Measurements from ENCODE around the gene GPANK1.

The GPANK1 gene

DNA sequence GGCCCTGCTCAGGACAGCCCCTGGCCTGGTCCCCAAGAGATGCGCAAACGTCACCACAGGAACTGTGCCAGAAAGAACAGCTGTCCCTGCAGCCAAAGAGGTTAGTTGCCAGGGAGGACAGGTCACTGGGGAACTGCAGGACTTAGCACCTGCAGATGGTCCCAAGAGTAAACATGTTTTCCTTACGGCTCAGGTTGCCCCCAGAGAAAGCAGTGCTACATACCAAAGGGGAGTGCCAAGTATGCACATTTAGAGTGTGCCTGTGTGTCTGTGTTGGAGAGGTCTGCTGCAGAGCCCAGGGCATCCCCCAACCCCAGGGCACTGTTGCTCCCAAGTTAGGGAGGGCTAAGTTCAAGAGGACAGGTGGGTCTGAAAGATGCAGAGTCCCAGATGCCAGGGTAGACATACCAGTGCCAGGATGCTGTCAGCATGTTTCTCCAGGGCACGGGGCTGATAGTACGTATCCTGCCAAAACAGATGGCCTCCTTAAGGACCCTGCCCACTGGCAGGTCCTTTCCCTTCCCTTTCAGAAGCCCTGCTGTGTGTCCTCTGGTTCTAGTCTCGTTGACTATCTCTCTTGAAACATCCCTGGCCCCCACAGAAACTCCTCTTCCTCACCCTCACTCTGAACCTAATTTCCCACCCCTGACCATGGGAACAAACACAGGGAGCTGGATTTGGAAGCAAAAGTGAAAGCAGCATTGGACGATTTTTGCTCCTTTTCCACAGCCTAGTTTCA lies 37.0 kb upstream of the GPANK1 start:
- no peak for TF ChIP-seq EZH2phosphoT487 (conservative IDR thresholded peaks at IDR 0.05; ENCODE audit: low read length)
- TF ChIP-seq, protein P1, sequence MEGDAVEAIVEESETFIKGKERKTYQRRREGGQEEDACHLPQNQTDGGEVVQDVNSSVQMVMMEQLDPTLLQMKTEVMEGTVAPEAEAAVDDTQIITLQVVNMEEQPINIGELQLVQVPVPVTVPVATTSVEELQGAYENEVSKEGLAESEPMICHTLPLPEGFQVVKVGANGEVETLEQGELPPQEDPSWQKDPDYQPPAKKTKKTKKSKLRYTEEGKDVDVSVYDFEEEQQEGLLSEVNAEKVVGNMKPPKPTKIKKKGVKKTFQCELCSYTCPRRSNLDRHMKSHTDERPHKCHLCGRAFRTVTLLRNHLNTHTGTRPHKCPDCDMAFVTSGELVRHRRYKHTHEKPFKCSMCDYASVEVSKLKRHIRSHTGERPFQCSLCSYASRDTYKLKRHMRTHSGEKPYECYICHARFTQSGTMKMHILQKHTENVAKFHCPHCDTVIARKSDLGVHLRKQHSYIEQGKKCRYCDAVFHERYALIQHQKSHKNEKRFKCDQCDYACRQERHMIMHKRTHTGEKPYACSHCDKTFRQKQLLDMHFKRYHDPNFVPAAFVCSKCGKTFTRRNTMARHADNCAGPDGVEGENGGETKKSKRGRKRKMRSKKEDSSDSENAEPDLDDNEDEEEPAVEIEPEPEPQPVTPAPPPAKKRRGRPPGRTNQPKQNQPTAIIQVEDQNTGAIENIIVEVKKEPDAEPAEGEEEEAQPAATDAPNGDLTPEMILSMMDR (IDR thresholded peaks at IDR 0.05; ENCODE audit: insufficient read depth, low read length, poor library complexity, severe bottlenecking): no peak
- Histone ChIP-seq H3F3A (ENCODE audit: insufficient read depth) (peaks cover 13% of the 10 kb centered on the region), H4K20me1 (ENCODE audit: low read depth, low read length) (no peaks in the 10 kb centered on the region), H3K27me3 (ENCODE audit: low read length) (no peaks in the 10 kb centered on the region), H2AFZ (ENCODE audit: low read depth, low read length, severe bottlenecking) (peak overlapping the region; percentile 71), H3K4me2 (ENCODE audit: low read depth, low read length, poor library complexity, severe bottlenecking) (peak overlapping the region; percentile 84), H3K9me2 (replicated peaks; ENCODE audit: insufficient read depth, low read length) (no peaks in the 10 kb centered on the region), H3K36me3 (ENCODE audit: low read length) (0 out of 2 replicates have a peak, but pooled peaks cover 2% of the 10 kb centered on the region), H3K79me2 (ENCODE audit: insufficient read depth, low read length) (peaks cover 26% of the 10 kb centered on the region), H3K27ac (ENCODE audit: low read depth, low read length) (peak overlapping the region; percentile 75; the same call in 1 of the 2 replicates), H3K4me3 (ENCODE audit: insufficient read depth, low read length, poor library complexity, severe bottlenecking) (peak overlapping the region; percentile 82), H3K9me3 (ENCODE audit: insufficient read depth, low read length) (no peaks in the 10 kb centered on the region), H3K9ac (ENCODE audit: low read length) (peak overlapping the region; percentile 80)

DNA sequence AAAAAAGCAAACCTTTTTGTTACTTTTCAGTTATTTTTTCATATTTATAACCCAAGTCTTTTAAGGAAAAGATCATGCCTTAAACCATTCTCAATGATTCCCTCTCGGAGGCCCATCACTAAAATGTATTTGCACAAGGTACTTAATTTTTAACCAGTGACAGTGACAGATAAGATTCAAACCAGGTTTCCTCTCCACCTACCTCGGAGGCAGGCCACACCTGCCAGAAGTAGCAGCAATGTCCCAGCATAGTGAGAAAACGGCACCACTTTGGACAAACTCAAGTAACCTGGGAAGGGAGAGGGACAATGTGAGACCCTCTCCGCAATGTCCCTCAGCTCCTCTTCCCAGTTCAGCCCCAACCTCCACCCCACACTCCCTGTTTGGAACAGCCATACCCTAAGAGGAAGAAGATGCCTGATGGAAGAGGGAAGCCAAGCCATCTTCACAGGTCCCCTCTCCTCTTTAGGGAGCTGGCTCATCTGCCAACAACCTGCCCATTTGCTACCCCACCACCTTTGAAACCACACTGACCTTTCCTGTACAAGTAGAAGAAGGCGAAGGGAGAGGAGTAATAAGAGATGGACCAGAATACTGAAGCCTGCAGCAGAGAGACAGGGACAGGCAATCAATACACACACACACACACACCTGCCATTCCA lies 36.1 kb upstream of the GPANK1 start:
- Histone ChIP-seq H3K4me3 (ENCODE audit: insufficient read depth, low read length, poor library complexity, severe bottlenecking) (no peak overlapping the region), H3K27me3 (ENCODE audit: low read length) (no peaks in the 10 kb centered on the region)

DNA sequence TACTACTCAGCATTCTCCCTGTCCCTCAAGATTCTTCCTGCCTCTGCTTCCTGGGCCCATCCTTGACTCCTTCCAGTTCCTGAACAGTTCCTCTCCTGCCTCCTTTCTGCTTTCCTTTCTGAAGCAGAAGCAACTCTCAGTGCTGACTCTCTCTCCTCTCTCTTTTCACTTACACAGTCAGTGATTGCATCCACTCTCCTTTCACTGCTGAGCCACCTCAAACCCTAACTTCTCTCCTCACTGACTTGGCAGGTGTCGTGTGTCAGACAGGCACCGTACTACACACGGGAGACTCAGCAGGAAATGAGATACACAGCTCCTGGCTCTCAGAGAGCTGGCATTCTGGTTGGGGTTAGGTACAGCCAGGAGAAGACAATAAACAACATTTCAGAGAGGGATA lies 32.8 kb upstream of the GPANK1 start:
- Histone ChIP-seq H3K36me3 (ENCODE audit: low read length) (peaks cover 7% of the 10 kb centered on the region; the same call in 1 of the 2 replicates), H3F3A (ENCODE audit: insufficient read depth) (0 out of 2 replicates have a peak, but pooled peaks cover 7% of the 10 kb centered on the region), H2AFZ (ENCODE audit: low read depth, low read length, severe bottlenecking) (no peak overlapping the region), H3K79me2 (ENCODE audit: insufficient read depth, low read length) (peaks cover 23% of the 10 kb centered on the region), H3K9me2 (replicated peaks; ENCODE audit: insufficient read depth, low read length) (no peaks in the 10 kb centered on the region), H3K4me2 (ENCODE audit: low read depth, low read length, poor library complexity, severe bottlenecking) (no peak overlapping the region), H3K9ac (ENCODE audit: low read length) (no peak overlapping the region), H3K4me3 (ENCODE audit: insufficient read depth, low read length, poor library complexity, severe bottlenecking) (no peak overlapping the region), H4K20me1 (ENCODE audit: low read depth, low read length) (no peaks in the 10 kb centered on the region), H3K9me3 (ENCODE audit: insufficient read depth, low read length) (no peaks in the 10 kb centered on the region), H3K27me3 (ENCODE audit: low read length) (no peaks in the 10 kb centered on the region), H3K27ac (ENCODE audit: low read depth, low read length) (no peak overlapping the region)
- TF ChIP-seq, protein P1 (IDR thresholded peaks at IDR 0.05; ENCODE audit: insufficient read depth, low read length, poor library complexity, severe bottlenecking): no peak
- TF ChIP-seq EZH2phosphoT487 (conservative IDR thresholded peaks at IDR 0.05; ENCODE audit: low read length): no peak

More for the DNA sequence above, 36.1 kb upstream of the GPANK1 start:
- peaks cover 26% of the 10 kb centered on the region for H3K79me2 ChIP-seq (ENCODE audit: insufficient read depth, low read length)
- H3K9me3 ChIP-seq (ENCODE audit: insufficient read depth, low read length): no peaks in the 10 kb centered on the region
- peak overlapping the region; percentile 84 for H3K4me2 ChIP-seq (ENCODE audit: low read depth, low read length, poor library complexity, severe bottlenecking)
- TF ChIP-seq EZH2phosphoT487 (conservative IDR thresholded peaks at IDR 0.05; ENCODE audit: low read length): no peak
- TF ChIP-seq, protein P1 (IDR thresholded peaks at IDR 0.05; ENCODE audit: insufficient read depth, low read length, poor library complexity, severe bottlenecking): no peak
- no peaks in the 10 kb centered on the region for H4K20me1 ChIP-seq (ENCODE audit: low read depth, low read length)
- no peak overlapping the region for H2AFZ ChIP-seq (ENCODE audit: low read depth, low read length, severe bottlenecking)
- no peak overlapping the region for H3K27ac ChIP-seq (ENCODE audit: low read depth, low read length)
- H3K9ac ChIP-seq (ENCODE audit: low read length): no peak overlapping the region
- H3K36me3 ChIP-seq (ENCODE audit: low read length): 0 out of 2 replicates have a peak, but pooled peaks cover 2% of the 10 kb centered on the region
- H3F3A ChIP-seq (ENCODE audit: insufficient read depth): peaks cover 13% of the 10 kb centered on the region
- no peaks in the 10 kb centered on the region for H3K9me2 ChIP-seq (replicated peaks; ENCODE audit: insufficient read depth, low read length)
